Measurements from ENCODE around the gene MCTP2.

MCTP2 gene

GRCh38 chr15:94403331-94403730 lies 172.0 kb downstream of the MCTP2 start:
- no peaks in the 10 kb centered on the region for H3K36me3 ChIP-seq (ENCODE audit: control insufficient read depth, insufficient read depth, low read length)
- DNase-seq (ENCODE audit: extremely low read depth, insufficient read length) = no peak
- no peaks in the 10 kb centered on the region for H3K27me3 ChIP-seq (replicated peaks; ENCODE audit: control insufficient read depth, insufficient read depth, low read length)
- H3K4me3 ChIP-seq (replicated peaks; ENCODE audit: low read depth, low read length) = no peak overlapping the region
- no peak for TF ChIP-seq CTCF (IDR thresholded peaks at IDR 0.05; ENCODE audit: insufficient read depth, low read length, poor library complexity, severe bottlenecking)

GRCh38 chr15:94404733-94405283 lies 173.4 kb downstream of the MCTP2 start:
- H3K27me3 ChIP-seq (replicated peaks; ENCODE audit: control insufficient read depth, insufficient read depth, low read length) = no peaks in the 10 kb centered on the region
- DNase-seq (ENCODE audit: extremely low read depth, insufficient read length) = no peak

GRCh38 chr15:94411285-94411684 lies 179.9 kb downstream of the MCTP2 start:
- Histone ChIP-seq H3K36me3 (ENCODE audit: control insufficient read depth, insufficient read depth, low read length) (no peaks in the 10 kb centered on the region), H3K27me3 (replicated peaks; ENCODE audit: control insufficient read depth, insufficient read depth, low read length) (no peaks in the 10 kb centered on the region), H3K4me3 (replicated peaks; ENCODE audit: low read depth, low read length) (no peak overlapping the region)
- DNase-seq (ENCODE audit: extremely low read depth, insufficient read length) = no peak
- TF ChIP-seq CTCF (IDR thresholded peaks at IDR 0.05; ENCODE audit: insufficient read depth, low read length, poor library complexity, severe bottlenecking) = no peak

More at GRCh38 chr15:94404733-94405283, 173.4 kb downstream of the MCTP2 start:
- H3K4me3 ChIP-seq (replicated peaks; ENCODE audit: low read depth, low read length) = no peak overlapping the region
- TF ChIP-seq CTCF (IDR thresholded peaks at IDR 0.05; ENCODE audit: insufficient read depth, low read length, poor library complexity, severe bottlenecking) = no peak
- no peaks in the 10 kb centered on the region for H3K36me3 ChIP-seq (ENCODE audit: control insufficient read depth, insufficient read depth, low read length)

- no peaks in the 10 kb centered on the region for H3K36me3 ChIP-seq (ENCODE audit: control insufficient read depth, insufficient read depth, low read length)
- no peak for DNase-seq (ENCODE audit: extremely low read depth, insufficient read length)
- no peak for TF ChIP-seq CTCF (IDR thresholded peaks at IDR 0.05; ENCODE audit: insufficient read depth, low read length, poor library complexity, severe bottlenecking)
- no peaks in the 10 kb centered on the region for H3K27me3 ChIP-seq (replicated peaks; ENCODE audit: control insufficient read depth, insufficient read depth, low read length)
- no peak overlapping the region for H3K4me3 ChIP-seq (replicated peaks; ENCODE audit: low read depth, low read length)
Observed at GRCh38 chr15:94411846-94412245, 180.5 kb downstream of the MCTP2 start.

- peak; percentile 25 for TF ChIP-seq CTCF (IDR thresholded peaks at IDR 0.05; ENCODE audit: insufficient read depth, low read length, poor library complexity, severe bottlenecking)
- Histone ChIP-seq H3K4me3 (replicated peaks; ENCODE audit: low read depth, low read length) (no peak overlapping the region), H3K27me3 (replicated peaks; ENCODE audit: control insufficient read depth, insufficient read depth, low read length) (no peaks in the 10 kb centered on the region), H3K36me3 (ENCODE audit: control insufficient read depth, insufficient read depth, low read length) (no peaks in the 10 kb centered on the region)
- DNase-seq (ENCODE audit: extremely low read depth, insufficient read length) = peak; percentile 3
Observed at GRCh38 chr15:94412979-94413746, 181.8 kb downstream of the MCTP2 start.
